HG03097 (cell line): ENCODE results near the gene PLCB2.

Experiments used
- ATAC-seq: cut with Tn5 transposase; IDR thresholded peaks from one replicate; pipeline ENCODE4 v1.9.1; 2021; ENCODE audit not compliant: unreplicated experiment, low FRiP score

PLCB2 gene

GRCh38 chr15:40306371-40306770 is 1.4 kb downstream of the PLCB2 start:
- no peak for ATAC-seq

- ATAC-seq: no peak
These were observed 2.5 kb downstream of the PLCB2 start for GRCh38 chr15:40305281-40305680.

- no peak for ATAC-seq
These were observed 4.2 kb downstream of the PLCB2 start for GRCh38 chr15:40303576-40303975.

DNA sequence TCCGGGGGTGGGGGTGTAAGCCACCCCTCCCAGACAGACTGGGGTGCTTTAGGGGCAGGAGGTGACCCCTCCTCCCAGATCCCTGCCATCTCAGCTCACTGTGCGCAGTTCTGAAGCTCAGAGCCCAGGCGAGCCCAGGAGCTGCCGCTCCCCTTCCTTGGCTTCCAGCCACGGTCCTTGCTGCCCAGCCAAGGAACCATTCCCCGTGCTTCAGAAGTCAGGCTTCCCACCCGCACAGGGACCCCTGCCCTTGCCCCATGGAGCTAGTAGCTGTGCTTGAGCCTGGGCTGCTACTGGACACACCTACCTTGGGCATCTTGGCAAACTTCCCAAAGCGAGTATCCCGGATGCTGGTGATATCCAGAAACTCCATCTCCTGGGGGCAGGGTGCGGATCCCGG is 4.8 kb downstream of the PLCB2 start:
- ATAC-seq: no peak

- ATAC-seq: no peak
These were observed 5.3 kb downstream of the PLCB2 start for GRCh38 chr15:40302288-40302886.

GRCh38 chr15:40301467-40302179 is 6.1 kb downstream of the PLCB2 start:
- no peak for ATAC-seq

GRCh38 chr15:40300771-40301170 is 7.0 kb downstream of the PLCB2 start:
- no peak for ATAC-seq

DNA sequence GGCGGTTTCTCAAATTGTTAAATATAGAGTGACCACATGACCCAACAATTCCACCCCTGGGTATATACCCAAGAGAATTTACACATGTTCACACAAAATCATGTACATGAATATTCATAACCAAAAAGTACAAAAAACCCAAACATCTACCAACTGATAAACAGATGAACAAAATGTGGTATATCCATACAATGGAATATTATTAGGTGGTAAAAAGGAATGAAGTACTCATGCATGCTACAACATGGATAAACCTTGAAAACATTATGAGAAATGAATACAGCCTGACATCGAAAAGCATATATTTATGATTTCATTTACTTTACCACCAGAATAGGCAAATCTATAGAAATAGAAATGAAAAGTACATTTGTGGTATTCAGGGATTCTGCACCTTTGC is 7.4 kb downstream of the PLCB2 start:
- no peak for ATAC-seq

- ATAC-seq: no peak
These were observed 9.4 kb downstream of the PLCB2 start for GRCh38 chr15:40298216-40298935.

DNA sequence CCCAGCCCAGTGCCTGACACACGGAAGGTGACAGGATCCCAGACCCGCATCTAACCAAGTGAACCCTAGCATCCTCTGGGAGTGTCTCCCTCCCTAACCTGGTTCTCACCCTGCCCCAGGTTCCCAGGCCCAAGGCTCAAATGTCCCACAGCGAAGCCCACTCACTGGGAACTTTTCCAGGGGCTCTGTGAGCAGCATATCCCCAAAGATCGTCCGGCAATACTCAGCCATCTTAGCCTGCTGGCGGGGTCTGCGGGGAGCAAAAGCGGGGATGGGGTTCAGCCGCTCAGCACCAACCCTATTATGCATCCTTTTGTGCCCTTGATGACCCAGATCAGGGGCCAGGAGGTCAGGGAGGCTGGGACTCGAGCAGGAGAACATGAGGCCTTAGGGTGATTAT is 10.4 kb downstream of the PLCB2 start:
- ATAC-seq: no peak

- no peak for ATAC-seq
These were observed 11.0 kb downstream of the PLCB2 start for GRCh38 chr15:40296561-40297230.

DNA sequence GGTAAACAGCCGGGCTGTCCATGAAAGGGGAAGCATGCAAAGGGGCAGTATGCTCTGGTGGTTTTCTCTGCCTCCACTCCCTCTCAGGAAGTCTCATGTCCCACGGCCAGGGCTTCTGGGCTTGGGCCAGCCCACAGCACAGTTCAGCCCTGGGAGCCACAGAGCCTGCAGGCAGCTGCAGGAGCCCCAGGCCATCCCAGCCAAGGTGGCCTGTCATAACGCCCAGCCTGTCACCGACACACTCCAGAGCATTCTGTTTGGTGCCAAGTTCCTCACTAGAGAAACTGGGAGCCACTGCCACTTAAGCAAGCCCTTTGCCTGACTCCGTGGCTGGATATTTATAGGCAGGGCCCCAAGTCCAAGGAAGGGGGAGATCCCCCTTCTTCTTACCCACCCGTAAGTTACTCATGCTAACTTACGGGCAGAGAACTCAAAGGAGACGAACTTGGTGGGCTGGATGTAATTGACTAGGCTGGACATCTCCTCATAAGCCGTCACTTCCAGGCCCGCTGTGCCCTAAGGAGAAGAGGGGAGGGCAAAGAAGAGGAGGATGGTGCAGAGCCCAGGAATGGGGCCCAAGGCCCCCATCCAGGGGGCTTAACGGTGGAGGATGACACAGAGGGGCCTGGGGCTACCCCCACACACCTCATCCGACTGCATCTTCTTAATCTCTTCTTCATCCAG is 11.7 kb downstream of the PLCB2 start:
- ATAC-seq: no peak

- no peak for ATAC-seq
These were observed 12.4 kb downstream of the PLCB2 start for GRCh38 chr15:40295297-40295696.

GRCh38 chr15:40293905-40294895 is 13.5 kb downstream of the PLCB2 start:
- ATAC-seq: no peak

DNA sequence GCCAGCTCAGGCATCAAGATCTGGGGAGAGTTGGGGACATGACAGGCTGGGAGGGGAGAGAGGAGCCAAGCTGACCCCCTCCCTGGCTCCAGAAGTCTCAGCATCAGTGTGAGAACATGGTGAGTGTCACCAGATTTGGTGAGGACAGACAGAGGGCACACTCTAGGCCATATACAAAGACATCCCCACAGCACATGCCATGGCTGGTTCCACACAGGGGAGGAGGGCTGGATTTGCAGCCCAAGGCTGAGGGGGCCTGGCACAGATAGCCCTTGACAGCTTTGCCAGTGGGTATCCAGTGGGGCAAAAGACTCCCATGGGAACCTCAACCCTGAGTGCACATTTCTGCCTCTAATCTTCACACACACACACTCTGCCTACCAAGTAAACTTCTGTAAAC is 14.7 kb downstream of the PLCB2 start:
- ATAC-seq: no peak

DNA sequence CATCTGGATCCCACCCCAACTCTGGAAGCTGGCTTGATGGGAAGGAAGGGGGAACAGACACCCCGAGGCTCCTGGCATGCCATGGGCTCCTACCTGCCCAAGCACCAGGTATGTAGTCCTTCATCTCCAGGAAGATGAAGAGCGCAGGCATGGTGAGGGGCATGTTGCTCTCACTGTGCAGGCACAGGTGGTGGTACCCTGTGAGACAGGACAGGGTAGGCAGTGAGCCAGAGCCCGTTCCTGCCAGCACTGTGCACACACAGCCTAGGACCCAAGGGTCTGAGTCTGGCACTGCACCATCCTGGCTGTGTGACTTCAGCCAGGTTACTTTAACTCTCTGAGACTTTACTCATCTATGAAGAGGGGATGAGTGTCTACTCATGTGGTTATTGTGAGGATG is 15.5 kb downstream of the PLCB2 start:
- ATAC-seq: no peak

DNA sequence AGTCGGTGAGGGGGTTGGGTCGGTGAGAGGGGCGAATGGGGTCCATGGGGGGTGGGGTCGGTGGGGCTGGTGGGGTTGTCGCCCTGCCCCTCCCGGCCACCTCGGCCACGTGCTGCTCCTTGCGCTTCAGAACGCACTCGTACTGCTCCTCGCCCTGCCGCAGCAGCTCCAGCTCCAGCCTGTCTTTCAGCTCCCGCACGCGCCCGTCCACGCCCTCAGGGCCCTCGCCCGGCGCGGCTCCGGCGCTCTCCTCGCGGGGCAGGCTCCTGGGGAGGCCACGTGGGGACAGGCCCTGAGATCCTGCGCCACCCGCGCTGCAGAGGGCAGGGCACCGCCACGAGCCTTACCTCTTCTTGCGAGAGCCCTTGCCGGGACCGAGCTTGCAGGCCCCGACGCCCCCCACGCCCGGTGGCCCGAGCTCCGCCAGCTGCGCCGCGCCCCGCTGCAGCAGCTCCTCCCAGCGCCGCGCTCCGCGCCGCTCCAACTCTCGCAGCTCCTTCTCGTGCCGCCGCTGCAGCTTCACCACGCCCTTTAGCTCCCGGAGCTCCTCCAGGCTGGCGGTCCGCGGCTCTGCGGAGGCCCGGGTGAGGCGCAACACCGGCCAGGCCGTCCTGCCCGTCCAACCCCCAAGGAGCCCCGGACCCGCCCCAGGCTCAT is 16.7 kb downstream of the PLCB2 start:
- ATAC-seq: no peak

DNA sequence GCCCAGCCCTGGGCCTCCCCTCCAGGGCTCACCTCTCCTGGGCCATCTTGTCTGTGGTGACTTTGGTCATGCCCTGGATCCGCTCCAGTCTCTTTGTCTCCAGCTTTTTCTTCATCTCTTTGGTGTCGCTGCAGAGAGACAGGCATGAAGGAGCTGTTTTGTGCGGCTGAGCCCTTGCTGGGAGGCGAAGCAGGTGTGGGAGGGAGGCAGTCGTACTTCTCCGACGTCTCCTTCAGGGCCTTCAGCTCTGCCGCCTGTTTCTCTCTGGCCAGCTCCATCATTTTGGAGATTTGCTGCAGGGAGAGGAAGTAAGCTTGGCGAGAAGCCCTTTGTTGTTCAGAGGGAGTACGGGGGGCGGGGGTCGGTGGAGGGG is 17.2 kb downstream of the PLCB2 start:
- no peak for ATAC-seq

GRCh38 chr15:40289140-40289775 is 18.5 kb downstream of the PLCB2 start:
- ATAC-seq: no peak
